GM19193 (cell line): Measurements from ENCODE around the gene NEK10.

Experiments used
- POLR2A ChIP-seq: IDR thresholded peaks from 4 replicates; pipeline ENCODE4 v1.6.1; 2011; ENCODE audit not compliant: insufficient read depth, insufficient read length; ENCODE audit errors: extremely low read depth

NEK10 gene

DNA sequence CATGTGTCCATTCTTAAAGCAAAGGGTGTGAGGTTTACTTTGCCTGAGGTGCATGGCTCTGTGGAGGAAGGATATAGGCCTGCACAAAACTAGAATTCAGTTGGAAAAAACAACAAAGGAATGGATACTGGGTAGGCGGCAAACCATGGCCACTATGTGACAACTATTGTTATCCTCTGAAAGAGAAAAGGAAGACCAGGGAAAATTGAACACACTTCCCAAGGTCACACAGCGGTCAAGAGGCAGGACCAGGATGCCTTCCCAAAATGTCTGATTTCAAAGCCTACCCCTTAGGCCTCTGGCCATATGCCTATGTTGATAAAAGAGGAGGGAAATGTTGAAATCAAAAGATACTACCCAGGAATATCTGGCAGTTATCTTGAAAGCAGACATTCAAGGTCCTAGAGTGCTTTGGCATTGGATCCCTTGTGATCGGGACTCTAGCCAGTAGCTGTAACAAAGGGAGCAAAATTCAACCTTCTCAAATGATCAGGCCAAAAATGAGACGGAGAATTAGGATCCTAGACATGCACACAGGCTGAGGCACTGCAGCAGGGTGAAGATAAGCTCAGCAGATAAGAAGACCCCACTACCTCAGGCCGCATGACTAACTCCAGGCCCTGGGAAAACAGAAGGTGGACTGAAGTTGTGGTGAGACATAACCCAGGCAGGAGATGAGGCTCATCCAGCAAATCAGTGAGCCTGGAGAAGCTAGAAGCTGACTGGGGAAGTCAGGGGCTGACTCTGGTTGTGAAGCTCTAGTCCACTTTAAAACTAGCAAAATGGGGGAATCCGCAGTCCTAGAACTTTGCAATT lies 292.2 kb downstream of the NEK10 start:
- no peak for TF ChIP-seq POLR2A

DNA sequence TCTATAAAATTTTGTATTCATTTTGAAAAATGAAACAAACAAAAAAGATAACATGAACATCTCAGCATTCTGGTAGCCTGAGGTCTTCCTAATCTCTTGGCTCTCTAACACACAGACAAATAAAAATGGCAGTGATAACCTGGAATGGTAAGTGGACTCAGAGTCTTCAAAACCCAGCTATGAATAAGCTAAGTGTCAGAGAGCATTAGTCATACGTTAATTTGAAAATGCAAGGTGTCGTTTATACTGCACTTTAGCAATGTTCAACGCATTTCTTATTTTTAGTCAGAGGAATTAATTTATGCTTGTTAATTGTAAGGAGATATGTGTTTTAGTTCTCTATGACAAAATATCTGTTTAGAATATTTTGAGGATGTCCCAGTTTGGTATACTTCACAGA lies 294.3 kb downstream of the NEK10 start:
- no peak for TF ChIP-seq POLR2A

DNA sequence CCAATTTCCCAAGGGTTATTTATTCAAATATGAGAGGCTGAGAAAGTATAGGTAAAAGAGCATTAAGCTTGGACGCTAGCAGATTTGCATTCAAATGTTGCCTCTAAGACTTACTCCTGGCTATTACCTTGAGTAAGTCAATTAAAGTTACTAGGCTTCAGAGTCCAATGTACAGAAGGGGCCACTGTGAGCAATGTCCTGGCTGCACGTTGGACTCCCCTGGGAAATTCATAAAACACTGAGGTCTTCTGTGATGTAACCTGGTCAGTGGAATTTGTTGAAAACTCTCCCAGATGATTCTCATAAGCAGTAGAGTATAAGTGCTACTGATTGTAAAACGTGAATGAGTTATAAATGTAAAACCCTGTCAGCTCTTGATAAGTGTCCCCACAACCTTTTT lies 295.3 kb downstream of the NEK10 start:
- TF ChIP-seq POLR2A, result no peak

DNA sequence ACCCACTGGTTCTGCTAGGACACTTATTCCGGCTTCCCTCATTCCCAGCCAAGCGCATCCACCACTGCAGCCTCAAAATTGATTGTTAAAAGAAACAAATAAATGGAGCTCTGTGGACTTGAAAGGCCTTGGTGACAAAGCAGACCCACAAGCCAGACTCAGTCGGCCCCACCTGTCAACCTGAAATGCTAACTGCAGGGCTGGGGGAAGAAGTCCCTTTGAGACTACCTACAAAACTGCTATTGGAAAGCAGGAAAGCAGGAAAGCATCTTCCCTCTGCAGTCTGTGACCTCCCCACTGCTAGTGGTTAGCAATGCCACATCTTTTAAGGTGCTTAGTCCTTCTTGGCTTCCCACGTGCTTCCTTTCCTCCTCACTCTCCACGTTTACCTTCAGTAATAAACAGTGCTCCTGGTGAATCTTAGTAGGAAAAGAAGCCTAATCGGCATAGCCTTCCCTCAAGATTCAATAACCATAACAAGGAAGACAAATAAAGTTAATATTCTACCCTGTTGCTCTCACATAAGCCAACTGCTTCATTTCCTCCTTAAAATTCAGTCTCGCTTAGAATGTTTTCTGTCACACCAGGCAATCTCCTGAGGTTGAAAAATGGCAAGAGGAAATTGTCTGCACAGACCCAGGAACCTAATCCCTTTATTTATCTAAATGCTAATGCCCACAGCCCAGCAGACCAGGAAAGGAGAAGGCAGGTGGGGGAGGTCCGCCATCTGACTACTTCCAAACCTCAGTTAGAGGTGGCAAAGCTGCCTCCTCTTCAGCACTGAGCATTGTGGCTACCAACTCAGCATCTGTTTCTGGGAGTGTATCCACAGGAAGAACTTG lies 296.2 kb downstream of the NEK10 start:
- no peak for TF ChIP-seq POLR2A

DNA sequence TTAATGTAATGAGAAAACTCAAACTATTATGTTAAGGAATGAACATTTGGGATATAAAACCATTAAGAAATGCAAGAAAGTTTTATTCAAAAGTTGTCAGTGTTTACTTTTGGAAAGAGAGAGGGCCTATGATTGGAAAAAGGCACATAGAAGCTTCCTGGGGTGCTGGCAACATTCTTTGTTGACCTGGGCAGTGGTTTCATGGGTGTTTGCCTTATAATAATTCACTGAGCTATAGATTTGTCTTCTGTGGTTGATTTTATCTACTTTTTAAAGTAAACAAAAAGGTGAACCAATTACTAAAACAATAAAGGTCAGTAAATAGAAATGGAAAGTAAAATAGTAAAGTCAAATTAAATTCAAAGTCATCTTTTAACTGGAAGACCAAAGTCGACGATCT lies 308.8 kb downstream of the NEK10 start:
- no peak for TF ChIP-seq POLR2A
